Progenitor cell of endocrine pancreas (in vitro differentiated cells): ENCODE results near the gene ACAP2. TPM values are rescaled to one million over a fixed set of nuclear protein-coding genes. Genes with fewer than 3 reads are reported as not detected.

Experiments
- DNase-seq: peaks from one replicate; pipeline ENCODE4 v3.0.0; 2021; ENCODE audit warnings: low spot score; ENCODE audit not compliant: unreplicated experiment
- H3K27ac Mint-ChIP-seq: 2 replicates; pipeline ENCODE4 v1.8.0; 2021; ENCODE audit warnings: mild to moderate bottlenecking, moderate library complexity, mixed read lengths
- H3K27me3 Mint-ChIP-seq: 2 replicates; pipeline ENCODE4 v1.8.0; 2021; ENCODE audit warnings: mixed read lengths
- H3K36me3 Mint-ChIP-seq: 2 replicates; pipeline ENCODE4 v1.8.0; 2022; ENCODE audit warnings: mixed read lengths; ENCODE audit not compliant: insufficient read depth
- H3K4me1 Mint-ChIP-seq: 2 replicates; pipeline ENCODE4 v1.8.0; 2021; ENCODE audit warnings: low read depth, mixed read lengths
- H3K4me3 Mint-ChIP-seq: 2 replicates; pipeline ENCODE4 v1.8.0; 2021; ENCODE audit warnings: low read depth, mild to moderate bottlenecking, moderate library complexity, mixed read lengths
- H3K9me3 Mint-ChIP-seq: 2 replicates; pipeline ENCODE4 v1.8.0; 2021; ENCODE audit warnings: low read depth, mixed read lengths
- CTCF ChIP-seq: fragments of 200-600 bp; sonication (generic); IDR thresholded peaks from one replicate; pipeline ENCODE4 v1.5.0; 2021; ENCODE audit warnings: antibody characterized with exemption, mild to moderate bottlenecking; ENCODE audit not compliant: unreplicated experiment
- total RNA-seq: library from RNA; stranded (reverse); gene quantifications from 2 replicates; pipeline ENCODE4 v1.2.1, GENCODE V29; 2021

The ACAP2 gene
- total RNA-seq, 1 donor from 2014 or later: 34.2 TPM

- DNase-seq: no peak
- H3K4me1 Mint-ChIP-seq: peaks cover 11% of the 10 kb centered on the region
- TF ChIP-seq CTCF: no peak
- H3K36me3 Mint-ChIP-seq: peaks cover 8% of the 10 kb centered on the region
- H3K4me3 Mint-ChIP-seq: no peak overlapping the region
- H3K27me3 Mint-ChIP-seq: peaks cover 7% of the 10 kb centered on the region
- H3K27ac Mint-ChIP-seq: no peak overlapping the region
- H3K9me3 Mint-ChIP-seq: no peaks in the 10 kb centered on the region
These were observed 177.3 kb downstream of the ACAP2 start for GRCh38 chr3:195265363-195265976.

- no peak for TF ChIP-seq CTCF
- peaks cover 8% of the 10 kb centered on the region for H3K36me3 Mint-ChIP-seq
- H3K4me3 Mint-ChIP-seq: no peak overlapping the region
- no peaks in the 10 kb centered on the region for H3K9me3 Mint-ChIP-seq
- H3K27me3 Mint-ChIP-seq: peaks cover 7% of the 10 kb centered on the region
- H3K27ac Mint-ChIP-seq: no peak overlapping the region
- DNase-seq: no peak
- H3K4me1 Mint-ChIP-seq: peaks cover 3% of the 10 kb centered on the region
These were observed 178.8 kb downstream of the ACAP2 start for GRCh38 chr3:195263925-195264600.

GRCh38 chr3:195263193-195263924 is 179.5 kb downstream of the ACAP2 start:
- H3K9me3 Mint-ChIP-seq: no peaks in the 10 kb centered on the region
- no peak overlapping the region for H3K4me3 Mint-ChIP-seq
- peaks cover 7% of the 10 kb centered on the region for H3K27me3 Mint-ChIP-seq
- no peak for DNase-seq
- H3K27ac Mint-ChIP-seq: no peak overlapping the region
- peaks cover 3% of the 10 kb centered on the region for H3K4me1 Mint-ChIP-seq
- H3K36me3 Mint-ChIP-seq: peaks cover 8% of the 10 kb centered on the region
- TF ChIP-seq CTCF: no peak

GRCh38 chr3:195261925-195262324 is 180.9 kb downstream of the ACAP2 start:
- Mint-ChIP-seq H3K27ac (no peak overlapping the region), H3K4me3 (no peak overlapping the region), H3K9me3 (no peaks in the 10 kb centered on the region), H3K36me3 (peaks cover 3% of the 10 kb centered on the region), H3K27me3 (peaks cover 7% of the 10 kb centered on the region), H3K4me1 (peaks cover 3% of the 10 kb centered on the region)
- DNase-seq: no peak
- TF ChIP-seq CTCF: no peak

DNA sequence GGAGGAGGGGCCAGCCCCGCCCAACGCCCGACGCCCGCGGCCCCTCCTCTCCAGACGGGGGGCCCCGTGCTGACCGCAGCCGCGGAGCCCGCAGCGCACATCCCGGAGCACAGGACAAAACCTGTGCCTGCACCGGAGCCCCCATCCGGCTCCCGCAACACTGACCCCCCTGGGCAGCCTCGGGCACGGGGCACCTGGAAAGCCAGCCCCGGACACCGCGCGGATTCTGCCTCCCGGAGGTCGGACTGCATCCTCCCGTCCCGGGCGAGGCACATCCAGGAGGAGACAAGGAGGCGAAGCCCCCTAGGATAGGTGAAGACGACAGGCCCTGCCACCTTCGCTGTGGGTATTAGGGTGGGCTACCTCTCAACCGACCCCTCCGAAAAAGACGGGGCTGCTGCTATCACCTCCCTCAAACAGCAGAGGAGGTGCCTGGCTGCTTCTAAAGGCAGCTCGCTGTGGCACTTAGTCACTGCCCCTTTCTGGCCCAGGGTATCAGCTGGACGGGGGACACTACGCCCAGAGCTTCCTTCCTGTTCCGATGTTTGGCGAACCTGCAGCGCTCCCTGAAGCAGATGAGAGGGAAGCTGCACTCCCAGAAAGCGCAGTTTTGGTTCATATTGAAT is 182.4 kb downstream of the ACAP2 start:
- DNase-seq: no peak
- H3K4me1 Mint-ChIP-seq: peaks cover 3% of the 10 kb centered on the region

More for the DNA sequence above, 182.4 kb downstream of the ACAP2 start:
- H3K27ac Mint-ChIP-seq: no peak overlapping the region
- peaks cover 3% of the 10 kb centered on the region for H3K36me3 Mint-ChIP-seq
- peak overlapping the region; percentile 64 for H3K4me3 Mint-ChIP-seq
- H3K9me3 Mint-ChIP-seq: no peaks in the 10 kb centered on the region
- TF ChIP-seq CTCF: no peak
- peaks cover 7% of the 10 kb centered on the region for H3K27me3 Mint-ChIP-seq
